Gastrocnemius medialis (tissue), 4 donors: ENCODE measurements around the gene CACNA1A.

Source experiments
- CTCF ChIP-seq, 5 experiments: fragments of 450-650 bp in 3 of 5; fragments of 200-600 bp in 2 of 5; sonication (generic) in 2 of 5; IDR thresholded peaks in 4 of 5; conservative IDR thresholded peaks in 1 of 5; 1 replicate in 4 of 5; 2 replicates in 1 of 5; pipeline ENCODE4 v1.5.1; 2016 to 2019; ENCODE audit warnings: antibody characterized with exemption in 5 of 5, mild to moderate bottlenecking in 3 of 5, moderate library complexity in 3 of 5
- POLR2A ChIP-seq, 2 donors: fragments of 450-650 bp; IDR thresholded peaks; one replicate each; pipeline ENCODE4 v1.6.1; 2017; ENCODE audit warnings: antibody characterized with exemption in 2 of 2, mild to moderate bottlenecking in 2 of 2, moderate library complexity in 2 of 2

- TF ChIP-seq CTCF (IDR thresholded peaks at IDR 0.05 in 4 of 5, conservative IDR thresholded peaks at IDR 0.05 in 1 of 5) (no peak), POLR2A (IDR thresholded peaks at IDR 0.05) (no peak)
Measured at GRCh38 chr19:13502231-13502630, 4.0 kb downstream of the CACNA1A start.
